ENCODE data around the gene FBXO27.

DNA sequence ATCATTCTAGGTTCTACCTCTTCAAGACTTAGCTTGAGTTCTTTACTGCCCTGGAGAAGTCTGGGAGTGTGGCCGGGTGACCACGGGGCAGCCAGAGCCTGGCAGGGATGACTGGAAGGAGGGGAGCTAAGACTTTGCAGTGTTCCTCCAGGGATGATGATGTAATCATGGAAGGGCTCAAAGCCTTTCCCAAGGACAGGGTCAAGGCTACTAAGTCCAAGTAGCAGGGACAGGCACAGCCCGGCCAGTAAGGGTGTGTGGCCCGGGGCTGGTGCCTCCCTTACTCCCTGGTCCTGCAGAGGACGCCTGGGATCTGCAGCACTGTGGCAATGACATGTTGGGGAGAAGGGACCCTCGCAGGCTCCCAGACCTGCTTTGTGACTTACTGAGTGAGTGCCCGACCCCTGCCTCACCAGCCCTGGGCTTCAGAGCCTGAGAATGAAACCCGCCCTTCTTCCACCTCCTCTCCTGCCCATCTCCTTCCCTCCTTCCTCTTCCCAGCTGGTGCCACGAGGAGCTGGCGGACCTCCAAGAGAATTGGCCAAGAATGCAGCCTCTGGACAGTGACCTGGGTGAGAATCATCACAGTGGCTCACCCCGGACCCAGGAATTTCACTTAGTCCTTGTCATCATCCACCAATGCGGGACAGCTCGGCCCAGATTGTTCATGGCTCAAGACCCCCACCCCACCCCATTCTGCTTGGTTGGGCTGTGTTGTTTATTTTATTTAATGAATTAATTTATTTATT, 41.2 kb downstream of the FBXO27 start:
- TF ChIP-seq CTCF (IDR thresholded peaks at IDR 0.05 in 8 of 11, conservative IDR thresholded peaks at IDR 0.05 in 3 of 11), result no peak
- no peak for TF ChIP-seq POLR2AphosphoS5 (IDR thresholded peaks at IDR 0.05)
- TF ChIP-seq POLR2A (IDR thresholded peaks at IDR 0.05), result no peak
